HG02885 (cell line): ENCODE measurements around the gene RBM47.
"Not testable (repeated sequence)": the region's sequence is repeated elsewhere in the genome, so short reads cannot be mapped to it uniquely, and the experiment has no call there.

Experiments
- ATAC-seq: cut with Tn5 transposase; IDR thresholded peaks from one replicate; pipeline ENCODE4 v1.9.1; 2021; ENCODE audit warnings: mild to moderate bottlenecking; ENCODE audit not compliant: unreplicated experiment, poor library complexity

RBM47 gene

GRCh38 chr4:40394236-40394635 lies 235.4 kb downstream of the RBM47 start:
- no peak for ATAC-seq

- not testable (repeated sequence) for ATAC-seq
Measured at GRCh38 chr4:40392241-40392640, 237.4 kb downstream of the RBM47 start.

GRCh38 chr4:40389986-40390385 lies 239.7 kb downstream of the RBM47 start:
- no peak for ATAC-seq

GRCh38 chr4:40388239-40388638 lies 241.4 kb downstream of the RBM47 start:
- no peak for ATAC-seq

- no peak for ATAC-seq
Measured at GRCh38 chr4:40380647-40381046, 249.0 kb downstream of the RBM47 start.

- ATAC-seq: no peak
Measured at GRCh38 chr4:40379248-40379647, 250.4 kb downstream of the RBM47 start.

- no peak for ATAC-seq
Measured at GRCh38 chr4:40378619-40379018, 251.0 kb downstream of the RBM47 start.

- no peak for ATAC-seq
Measured at GRCh38 chr4:40377512-40378365, 251.9 kb downstream of the RBM47 start.

GRCh38 chr4:40375620-40376019 lies 254.0 kb downstream of the RBM47 start:
- no peak for ATAC-seq

- ATAC-seq: no peak
Measured at GRCh38 chr4:40375095-40375494, 254.6 kb downstream of the RBM47 start.

- ATAC-seq: no peak
Measured at GRCh38 chr4:40373636-40374035, 256.0 kb downstream of the RBM47 start.
